HepG2 (cell line): Measurements from ENCODE around the gene MVB12A. TPM values are rescaled to one million over a fixed set of nuclear protein-coding genes. Genes with fewer than 3 reads are reported as not detected.

ENCODE experiments used
- ATF6 ChIP-seq: sonication (generic); formaldehyde crosslinking; conservative IDR thresholded peaks from 2 replicates; pipeline ENCODE4 v1.4.0; 2020; ENCODE audit warnings: missing genetic modification reagents
- ELF3 ChIP-seq: IDR thresholded peaks from 2 replicates; pipeline ENCODE4 v1.6.1; 2016; ENCODE audit warnings: missing genetic modification reagents, missing compliant biosample characterization
- FOXP1 ChIP-seq, 2 experiments: fragments of 450-650 bp in 1 of 2; IDR thresholded peaks; 2 replicates each; pipeline ENCODE4 v1.6.1; 2017 to 2018; ENCODE audit warnings: antibody characterized with exemption in 1 of 2
- GTF3A ChIP-seq: sonication (generic); formaldehyde crosslinking; conservative IDR thresholded peaks from 2 replicates; pipeline ENCODE4 v1.4.0; 2020; ENCODE audit warnings: mild to moderate bottlenecking, missing genetic modification reagents
- HMGXB3 ChIP-seq: sonication (generic); formaldehyde crosslinking; IDR thresholded peaks from 2 replicates; pipeline ENCODE4 v1.4.0; 2020; ENCODE audit warnings: missing genetic modification reagents, borderline replicate concordance
- NCOA1 ChIP-seq: sonication (generic); formaldehyde crosslinking; IDR thresholded peaks from 2 replicates; pipeline ENCODE4 v1.9.0; 2021; ENCODE audit warnings: missing genetic modification reagents
- NPAS2 ChIP-seq: sonication (generic); formaldehyde crosslinking; IDR thresholded peaks from 2 replicates; pipeline ENCODE4 v1.8.0; 2022; ENCODE audit warnings: mild to moderate bottlenecking, missing genetic modification reagents, borderline replicate concordance
- PCBP2 ChIP-seq: fragments of 200-400 bp; formaldehyde crosslinking; optimal IDR thresholded peaks from 2 replicates; pipeline ENCODE3; 2018; ENCODE audit warnings: low read length, low read depth; ENCODE audit not compliant: poor library complexity, severe bottlenecking
- PHF8 ChIP-seq: sonication (generic); formaldehyde crosslinking; IDR thresholded peaks from 2 replicates; pipeline ENCODE4 v1.5.0; 2020; ENCODE audit warnings: missing genetic modification reagents
- RELA ChIP-seq: sonication (generic); formaldehyde crosslinking; IDR thresholded peaks from 2 replicates; pipeline ENCODE4 v1.4.0; 2020; ENCODE audit warnings: missing genetic modification reagents
- RFX1 ChIP-seq: fragments of 450-650 bp; IDR thresholded peaks from 2 replicates; pipeline ENCODE4 v1.6.1; 2017
- SP140L ChIP-seq: sonication (generic); formaldehyde crosslinking; IDR thresholded peaks from 2 replicates; pipeline ENCODE4 v1.4.0; 2020; ENCODE audit warnings: missing genetic modification reagents, borderline replicate concordance
- THAP9 ChIP-seq: sonication (generic); formaldehyde crosslinking; IDR thresholded peaks from 2 replicates; pipeline ENCODE4; 2020; ENCODE audit warnings: missing genetic modification reagents, mild to moderate bottlenecking, borderline replicate concordance
- YEATS2 ChIP-seq: sonication (generic); formaldehyde crosslinking; IDR thresholded peaks from 2 replicates; pipeline ENCODE4 v1.4.0; 2020; ENCODE audit warnings: missing genetic modification reagents, borderline replicate concordance
- ZBTB42 ChIP-seq: sonication (generic); formaldehyde crosslinking; IDR thresholded peaks from 2 replicates; pipeline ENCODE4 v1.5.0; 2020; ENCODE audit warnings: mild to moderate bottlenecking, missing genetic modification reagents
- ZC3H4 ChIP-seq: sonication (generic); formaldehyde crosslinking; IDR thresholded peaks from 2 replicates; pipeline ENCODE4 v1.4.0; 2020; ENCODE audit warnings: missing genetic modification reagents, borderline replicate concordance
- ZNF12 ChIP-seq: sonication (generic); formaldehyde crosslinking; IDR thresholded peaks from 2 replicates; pipeline ENCODE4 v1.5.0; 2020; ENCODE audit warnings: missing genetic modification reagents
- ZNF343 ChIP-seq: sonication (generic); formaldehyde crosslinking; IDR thresholded peaks from 2 replicates; pipeline ENCODE4 v1.4.0; 2020; ENCODE audit warnings: mild to moderate bottlenecking, missing genetic modification reagents
- ZNF446 ChIP-seq: sonication (generic); formaldehyde crosslinking; IDR thresholded peaks from 2 replicates; pipeline ENCODE4 v1.5.0; 2020; ENCODE audit warnings: mild to moderate bottlenecking, missing genetic modification reagents
- ZNF619 ChIP-seq: sonication (generic); formaldehyde crosslinking; IDR thresholded peaks from 2 replicates; pipeline ENCODE4 v1.4.0; 2020; ENCODE audit warnings: mild to moderate bottlenecking, missing genetic modification reagents
- ZNF816 ChIP-seq: sonication (generic); formaldehyde crosslinking; IDR thresholded peaks from 2 replicates; pipeline ENCODE4 v1.8.0; 2022; ENCODE audit warnings: missing genetic modification reagents, mild to moderate bottlenecking, borderline replicate concordance
- ZSCAN29 ChIP-seq: sonication (generic); formaldehyde crosslinking; conservative IDR thresholded peaks from 2 replicates; pipeline ENCODE4 v1.4.0; 2020; ENCODE audit warnings: mild to moderate bottlenecking, missing genetic modification reagents
- polyA plus RNA-seq, 8 experiments: library from polyadenylated mRNA; depleted of rRNA in 3 of 8; stranded (reverse) in 7 of 8; unstranded in 1 of 8; fragments of >200 nt; fragmentation: Illumina TruSeq in 4 of 8; extraction: Trizol in 4 of 8; gene quantifications; 2 replicates each; pipeline versions ENCODE4 v1.2.1 to v1.2.3, GENCODE V29; 2011 to 2016; ENCODE audit warnings: low read depth in 4 of 8, missing spikeins in 1 of 8, mixed read lengths in 1 of 8; ENCODE audit not compliant: insufficient read depth in 1 of 8
- total RNA-seq, 5 experiments: library from RNA; depleted of rRNA; stranded (reverse); fragments of >200 nt; fragmentation: Illumina TruSeq; extraction: Trizol; gene quantifications; 2 replicates each; pipeline ENCODE4 v1.2.3, GENCODE V29; 2016; ENCODE audit warnings: low read depth in 1 of 5

Gene MVB12A
- total and polyA plus RNA-seq, 2 of the 13 experiments (the other 11 are each of a cell fraction or from before 2014, with no cell fraction given), result 35.7 to 36.1 TPM

DNA sequence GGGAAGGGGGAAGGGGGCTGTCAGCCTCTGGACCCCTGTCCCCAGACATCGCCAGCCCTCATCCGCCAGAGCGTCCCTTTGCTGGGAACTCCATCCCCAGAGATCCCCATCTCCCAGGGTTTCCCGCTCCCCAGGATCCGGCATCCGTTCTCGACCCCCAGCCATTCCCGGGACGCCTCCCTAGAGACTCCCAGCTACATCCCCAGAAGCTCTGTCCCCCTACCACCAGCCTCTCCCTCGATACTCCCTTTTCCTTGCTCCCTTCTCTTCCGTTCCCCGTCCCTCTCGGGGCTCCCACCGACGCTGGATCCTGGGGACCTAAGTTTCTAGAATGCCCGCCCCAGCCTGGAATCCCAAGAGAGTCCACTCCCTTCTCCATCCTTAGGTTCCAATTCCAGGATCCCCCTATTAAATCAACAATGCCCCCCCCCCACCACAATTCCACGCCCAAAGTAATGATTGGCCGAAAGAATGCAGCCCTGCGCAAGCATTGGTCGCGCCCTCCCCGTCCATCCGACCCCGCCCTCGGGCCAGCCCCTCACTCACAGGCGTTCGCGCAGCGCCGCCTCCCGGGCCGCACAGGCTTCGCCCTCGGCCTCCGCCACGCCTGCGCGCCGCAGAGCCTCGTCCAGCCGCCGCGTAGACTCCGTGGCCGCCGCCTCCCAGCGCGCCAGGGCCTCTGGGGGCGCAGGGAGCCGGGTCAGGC lies 29.0 kb upstream of the MVB12A start (continued):
- TF ChIP-seq YEATS2 (CRISPR knock-in tag) (no peak), THAP9 (CRISPR knock-in tag) (no peak), ZC3H4 (CRISPR knock-in tag) (no peak), RELA (no peak), ZNF446 (CRISPR knock-in tag) (no peak), ELF3 (CRISPR knock-in tag) (0 out of 2 replicates have a peak, but pooled peaks have one; percentile 34), ZNF12 (CRISPR knock-in tag) (no peak), FOXP1 (IDR thresholded peaks at IDR 0.05) (no peak), FOXP1 (CRISPR knock-in tag; IDR thresholded peaks at IDR 0.05) (no peak), GTF3A (CRISPR knock-in tag) (no peak), ZBTB42 (CRISPR knock-in tag) (no peak), SP140L (no peak), NCOA1 (no peak), ZNF816 (CRISPR knock-in tag) (no peak), NPAS2 (CRISPR knock-in tag) (no peak), ATF6 (CRISPR knock-in tag) (no peak), ZNF343 (CRISPR knock-in tag) (no peak), ZSCAN29 (CRISPR knock-in tag) (peak; percentile 61; the same call in 1 of the 2 replicates), PCBP2 (no peak), ZNF619 (CRISPR knock-in tag) (no peak), HMGXB3 (no peak), RFX1 (no peak), PHF8 (no peak)
